GM19452 (cell line): ENCODE measurements around the gene NDRG4.
A peak's percentile ranks its signal among the peaks of the same experiment; 100 is the strongest.
"Not testable (repeated sequence)": the region's sequence is repeated elsewhere in the genome, so short reads cannot be mapped to it uniquely, and the experiment has no call there.

Experiments
- ATAC-seq: cut with Tn5 transposase; IDR thresholded peaks from one replicate; pipeline ENCODE4 v1.9.1; 2021; ENCODE audit not compliant: unreplicated experiment

The NDRG4 gene

GRCh38 chr16:58464916-58465731, 34.8 kb upstream of the NDRG4 start:
- ATAC-seq: no peak

GRCh38 chr16:58465817-58466216, 34.1 kb upstream of the NDRG4 start:
- ATAC-seq: no peak

- ATAC-seq: no peak
Observed at GRCh38 chr16:58466396-58466795, 33.5 kb upstream of the NDRG4 start.

GRCh38 chr16:58467905-58468304, 32.0 kb upstream of the NDRG4 start:
- ATAC-seq: no peak

GRCh38 chr16:58471209-58471975, 28.6 kb upstream of the NDRG4 start:
- ATAC-seq: no peak

GRCh38 chr16:58472266-58472665, 27.7 kb upstream of the NDRG4 start:
- no peak for ATAC-seq

- no peak for ATAC-seq
Observed at GRCh38 chr16:58472827-58473226, 27.1 kb upstream of the NDRG4 start.

- no peak for ATAC-seq
Observed at GRCh38 chr16:58474296-58474695, 25.6 kb upstream of the NDRG4 start.

- no peak for ATAC-seq
Observed at GRCh38 chr16:58475091-58475619, 24.8 kb upstream of the NDRG4 start.

GRCh38 chr16:58476791-58477190, 23.2 kb upstream of the NDRG4 start:
- no peak for ATAC-seq

- no peak for ATAC-seq
Observed at GRCh38 chr16:58478427-58478826, 21.5 kb upstream of the NDRG4 start.

- no peak for ATAC-seq
Observed at GRCh38 chr16:58481226-58481869, 18.6 kb upstream of the NDRG4 start.

- no peak for ATAC-seq
Observed at GRCh38 chr16:58481931-58482330, 18.0 kb upstream of the NDRG4 start.

GRCh38 chr16:58485184-58485887, 14.6 kb upstream of the NDRG4 start:
- ATAC-seq: no peak

GRCh38 chr16:58487566-58488351, 12.2 kb upstream of the NDRG4 start:
- peak; percentile 87 for ATAC-seq

- no peak for ATAC-seq
Observed at GRCh38 chr16:58488531-58488930, 11.4 kb upstream of the NDRG4 start.

- ATAC-seq: no peak
Observed at GRCh38 chr16:58490065-58490464, 9.9 kb upstream of the NDRG4 start.

- not testable (repeated sequence) for ATAC-seq
Observed at GRCh38 chr16:58490539-58490938, 9.4 kb upstream of the NDRG4 start.

- ATAC-seq: no peak
Observed at GRCh38 chr16:58492066-58492465, 7.9 kb upstream of the NDRG4 start.

GRCh38 chr16:58492735-58493134, 7.2 kb upstream of the NDRG4 start:
- no peak for ATAC-seq
